Measurements from ENCODE around the gene SP8. TPM values are rescaled to one million over a fixed set of nuclear protein-coding genes. Genes with fewer than 3 reads are reported as not detected.

The SP8 gene
- total and polyA plus RNA-seq, 9 of the 15 experiments (the other 6 are each of a cell fraction or from before 2014, with no cell fraction given): 0.04 to 1.2 (median 0.19) TPM

- Histone ChIP-seq H3K9me3 (replicated peaks; ENCODE audit: control insufficient read depth, insufficient read depth, low read depth, low read length) (no peaks in the 10 kb centered on the region), H3K27ac (ENCODE audit: extremely low read depth, low read depth, low read length) (no peak overlapping the region), H3K4me3 (no peak overlapping the region), H4K20me1 (replicated peaks; ENCODE audit: control insufficient read depth, insufficient read depth, low read length) (no peaks in the 10 kb centered on the region), H3K9me1 (ENCODE audit: control insufficient read depth, insufficient read depth, low read length) (no peaks in the 10 kb centered on the region), H3K27me3 (ENCODE audit: control insufficient read depth in 2 of 2, insufficient read depth in 2 of 2, low read length in 2 of 2) (peaks cover 21 to 29% of the 10 kb centered on the region in 2 experiments), H3K4me2 (ENCODE audit: insufficient read depth, low read length) (no peak overlapping the region), H3K9ac (ENCODE audit: insufficient read depth in 1 of 2, low read depth in 2 of 2, low read length in 2 of 2) (no peak overlapping the region), H3K79me2 (ENCODE audit: control insufficient read depth, insufficient read depth, low read length) (no peaks in the 10 kb centered on the region), H3K4me1 (replicated peaks in 1 of 2; ENCODE audit: control insufficient read depth in 2 of 2, insufficient read depth in 2 of 2, low read length in 2 of 2) (peaks cover 0 to 12% of the 10 kb centered on the region in 2 experiments; a peak in 1 of 5 replicates), H3K36me3 (ENCODE audit: control insufficient read depth, insufficient read depth, low read length) (no peaks in the 10 kb centered on the region), H2AFZ (ENCODE audit: low read depth, low read length) (no peak overlapping the region)
- TF ChIP-seq ZNF311 (CRISPR knock-in tag; IDR thresholded peaks at IDR 0.05) (no peak), KDM1A (IDR thresholded peaks at IDR 0.05) (no peak), ZFP91 (CRISPR knock-in tag; IDR thresholded peaks at IDR 0.05) (no peak), CREB3L1 (IDR thresholded peaks at IDR 0.05; ENCODE audit: borderline replicate concordance, low read depth) (no peak), PRMT5 (CRISPR knock-in tag; IDR thresholded peaks at IDR 0.05) (no peak), ZNF398 (CRISPR knock-in tag; IDR thresholded peaks at IDR 0.05) (no peak), ARID1B (IDR thresholded peaks at IDR 0.05) (no peak), DDX20 (tag; IDR thresholded peaks at IDR 0.05; ENCODE audit: low read depth) (no peak)
- FAIRE-seq: no peak
- BruUV-seq (replicated peaks): no TSS peak
- intact Hi-C loops (cut with micrococcal nuclease) (loop anchor here (5.0 to 10.0 kb wide), 2 partner anchors 728 to 991 kb away; no protein-coding TSS in a partner anchor), in situ Hi-C loops (cut with MboI) (loop anchor here (10.0 kb wide), 1 partner anchor 478 kb away; no protein-coding TSS in a partner anchor)
- ChIA-PET POLR2A (interaction anchor here (0.6 to 0.8 kb wide), 3 partner anchors 10 to 855 kb away, joined by 3 to 6 read pairs (median 3); no protein-coding TSS in a partner anchor), CTCF (ENCODE audit: low intra/inter-chr PET ratio) (no interaction called here)
- no peak for DNase-seq (ENCODE audit: extremely low read depth in 1 of 4, low spot score in 3 of 4)
- 3% methylated on average over 22 of the region's 29 CpGs for WGBS (ENCODE audit: insufficient coverage, low coverage, missing lambda C conversion rate)
- ATAC-seq: no peak
These were observed 10.3 kb downstream of the SP8 start for GRCh38 chr7:20776214-20776911.
